GM19043 (cell line): ENCODE measurements around the gene GPSM3.
"Not testable (repeated sequence)": the region's sequence is repeated elsewhere in the genome, so short reads cannot be mapped to it uniquely, and the experiment has no call there.

Source experiments
- ATAC-seq: cut with Tn5 transposase; IDR thresholded peaks from one replicate; pipeline ENCODE4 v1.9.1; 2021; ENCODE audit warnings: low read depth; ENCODE audit not compliant: unreplicated experiment

Gene GPSM3

DNA sequence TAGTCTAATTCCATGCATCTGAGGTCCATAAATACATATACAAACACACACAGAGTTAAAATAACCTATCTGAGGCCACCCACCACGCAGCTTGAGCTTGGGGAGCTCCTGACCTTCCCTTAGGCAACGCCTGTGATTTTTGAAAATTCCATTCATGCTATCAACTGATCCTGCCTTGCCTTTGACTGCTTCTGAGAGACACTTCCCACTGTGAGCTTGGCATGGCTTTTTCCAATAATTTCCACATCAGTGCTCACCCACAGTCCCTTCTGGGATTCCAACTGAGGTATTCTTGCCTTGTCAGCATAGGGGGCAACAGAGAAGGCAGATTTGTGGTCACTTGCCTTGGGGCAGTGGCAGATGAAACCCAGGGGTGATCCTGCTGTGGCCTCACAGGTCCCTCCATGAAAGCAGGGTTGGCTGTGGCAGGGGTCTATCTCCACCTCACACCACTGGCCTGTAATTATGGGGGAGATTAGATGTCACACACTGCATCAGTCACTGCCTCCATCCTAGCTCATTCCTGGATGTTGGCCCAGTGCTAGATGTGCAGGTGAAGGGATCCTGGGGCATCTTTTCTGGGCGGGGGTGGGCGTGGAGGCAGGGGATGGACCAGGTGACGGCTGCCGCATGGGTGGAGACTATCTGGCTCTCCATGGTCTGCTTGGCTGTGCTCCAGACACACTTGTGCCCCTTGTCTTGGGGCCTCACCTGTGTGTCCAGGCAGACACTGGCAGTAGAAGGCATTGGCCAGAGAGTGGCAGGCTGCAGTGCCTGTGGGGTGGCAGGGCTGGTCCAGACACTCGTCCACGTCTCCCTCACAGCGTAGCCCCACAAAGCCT is 11.2 kb upstream of the GPSM3 start:
- ATAC-seq: no peak

DNA sequence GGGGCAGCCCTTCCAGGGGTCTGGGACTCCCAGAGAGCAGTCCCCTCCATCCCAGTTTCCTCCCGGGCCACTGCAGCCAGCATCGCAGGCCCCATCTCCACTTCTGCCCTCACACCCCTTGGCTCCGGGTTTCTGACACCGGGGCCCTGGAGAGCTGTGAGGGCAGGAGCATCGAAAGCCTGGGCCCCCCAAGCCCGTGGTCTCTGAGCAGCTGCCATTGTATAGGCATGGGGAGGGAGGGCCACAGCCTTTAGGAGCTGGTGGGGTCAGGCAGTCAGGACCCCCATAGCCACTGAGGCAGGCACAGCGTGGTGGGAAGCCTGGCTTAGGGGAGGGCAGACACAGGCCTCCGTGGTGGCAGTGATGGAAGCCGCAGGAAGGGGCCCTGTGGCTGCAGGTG is 9.7 kb upstream of the GPSM3 start:
- ATAC-seq: no peak

DNA sequence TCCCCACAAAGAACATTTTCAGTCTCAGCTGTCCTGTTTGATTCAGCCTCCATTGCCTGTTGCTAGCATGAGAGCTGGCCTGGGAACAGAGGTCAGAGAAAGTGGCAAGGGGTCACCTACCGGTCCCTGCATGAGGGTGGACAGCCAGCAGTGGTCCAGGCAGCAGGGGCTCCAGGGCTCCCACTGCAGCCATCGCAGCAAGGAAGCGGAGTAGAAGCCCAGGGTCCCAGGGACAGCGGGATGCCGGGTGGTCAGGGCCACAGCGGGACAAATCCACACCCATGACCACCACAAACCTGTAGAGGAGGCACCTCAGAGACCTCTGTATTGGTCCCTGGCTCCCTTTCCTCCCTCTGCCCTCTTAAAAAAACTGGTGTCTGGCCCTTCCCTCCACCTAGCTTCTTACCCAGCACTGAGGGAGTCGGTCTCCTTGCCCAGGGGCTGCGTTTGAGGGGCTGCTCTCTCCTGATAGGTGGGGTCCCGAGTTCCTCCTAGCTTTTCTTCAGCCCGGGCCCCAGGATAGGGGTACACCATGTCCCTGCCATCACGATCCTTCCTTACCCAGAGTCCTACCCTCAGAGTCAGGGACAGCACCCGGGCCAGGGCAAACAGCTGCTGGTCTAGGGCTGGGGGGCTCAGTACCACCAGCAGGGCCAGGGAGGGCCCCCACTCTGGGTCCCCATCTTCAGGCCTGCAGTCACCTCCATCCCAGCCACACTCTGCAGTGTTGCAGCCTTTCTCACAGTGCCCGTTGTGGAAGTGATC is 8.4 kb upstream of the GPSM3 start:
- no peak for ATAC-seq

DNA sequence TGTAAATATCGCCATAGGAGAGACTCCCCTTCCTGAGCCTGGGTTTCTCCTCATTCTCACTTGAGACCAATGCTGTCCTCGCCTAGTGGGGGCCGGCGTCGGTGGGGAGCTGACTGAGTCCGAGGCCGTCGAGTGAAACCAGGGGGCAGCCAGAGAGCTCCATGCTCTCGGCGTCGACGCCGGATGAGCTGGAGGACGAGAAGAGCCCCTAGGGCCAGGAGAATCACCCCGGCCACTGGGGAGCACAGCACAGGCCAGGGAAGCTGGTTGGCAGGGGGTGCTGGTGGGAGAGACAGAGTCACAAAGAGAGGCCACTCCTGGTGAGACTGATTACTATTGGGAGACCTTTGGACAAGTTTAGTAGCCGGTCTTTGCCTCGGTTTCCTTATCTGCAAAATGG is 6.4 kb upstream of the GPSM3 start:
- no peak for ATAC-seq

DNA sequence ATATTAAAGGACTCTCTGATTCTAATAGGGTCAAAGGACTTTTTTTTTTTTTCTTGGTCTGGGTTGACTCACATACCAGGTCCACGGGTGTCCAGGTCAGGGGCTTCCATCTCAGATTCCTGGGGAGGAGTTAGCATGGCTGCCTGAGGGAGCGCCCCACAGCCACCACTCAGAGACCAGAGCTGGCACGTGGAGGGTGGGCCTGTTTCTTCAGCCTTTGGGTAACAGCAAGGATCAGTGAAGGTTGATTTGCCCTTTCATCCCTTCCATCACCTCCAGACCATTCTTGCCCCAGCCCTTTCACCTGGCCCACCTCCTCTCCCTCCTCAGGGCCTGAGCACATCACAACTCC is 5.9 kb upstream of the GPSM3 start:
- ATAC-seq: no peak

DNA sequence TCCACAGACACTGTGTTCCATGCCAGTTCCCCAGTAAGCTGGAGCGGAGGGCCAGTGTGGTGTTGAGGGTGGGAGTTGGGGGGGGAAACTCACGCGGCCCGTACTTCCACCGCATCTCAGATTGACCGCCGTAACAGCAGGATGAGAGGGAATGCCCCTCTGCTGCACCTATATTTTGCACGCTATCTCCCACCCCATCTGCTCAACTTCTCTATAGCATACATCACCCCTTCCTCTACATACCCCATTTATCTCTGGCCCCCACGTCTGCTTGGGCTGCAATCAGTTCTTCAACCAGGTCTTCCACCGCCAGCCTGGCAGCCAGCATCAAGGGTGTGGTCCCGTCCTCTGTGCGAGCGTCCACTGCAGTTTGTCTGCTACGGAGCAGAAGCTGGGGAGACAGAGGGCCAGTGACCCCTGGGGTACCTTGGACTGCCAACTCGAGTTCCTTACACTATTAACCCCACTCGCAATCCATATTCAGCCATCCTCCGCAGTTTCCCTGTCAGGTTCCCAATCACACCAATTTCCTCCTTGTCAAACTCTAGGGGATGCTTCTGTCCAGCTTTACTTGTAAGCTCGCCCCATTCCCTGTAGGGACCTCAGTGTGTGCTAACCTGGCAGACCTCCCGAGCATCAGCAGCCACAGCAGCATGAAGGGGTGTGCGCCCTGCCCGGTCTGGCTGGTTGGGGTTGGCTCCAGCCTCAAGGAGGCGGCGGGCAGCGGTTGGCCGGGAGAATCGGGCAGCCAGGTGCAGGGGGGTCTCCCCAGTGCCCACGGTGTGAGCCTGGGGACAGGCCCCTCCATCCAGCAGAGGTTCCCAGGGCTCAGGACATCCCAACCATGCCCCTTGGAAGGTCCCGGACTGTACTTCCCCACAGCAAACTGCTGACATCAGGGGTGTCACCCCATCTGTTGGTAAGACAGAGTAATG is 4.5 kb upstream of the GPSM3 start:
- ATAC-seq: no peak

DNA sequence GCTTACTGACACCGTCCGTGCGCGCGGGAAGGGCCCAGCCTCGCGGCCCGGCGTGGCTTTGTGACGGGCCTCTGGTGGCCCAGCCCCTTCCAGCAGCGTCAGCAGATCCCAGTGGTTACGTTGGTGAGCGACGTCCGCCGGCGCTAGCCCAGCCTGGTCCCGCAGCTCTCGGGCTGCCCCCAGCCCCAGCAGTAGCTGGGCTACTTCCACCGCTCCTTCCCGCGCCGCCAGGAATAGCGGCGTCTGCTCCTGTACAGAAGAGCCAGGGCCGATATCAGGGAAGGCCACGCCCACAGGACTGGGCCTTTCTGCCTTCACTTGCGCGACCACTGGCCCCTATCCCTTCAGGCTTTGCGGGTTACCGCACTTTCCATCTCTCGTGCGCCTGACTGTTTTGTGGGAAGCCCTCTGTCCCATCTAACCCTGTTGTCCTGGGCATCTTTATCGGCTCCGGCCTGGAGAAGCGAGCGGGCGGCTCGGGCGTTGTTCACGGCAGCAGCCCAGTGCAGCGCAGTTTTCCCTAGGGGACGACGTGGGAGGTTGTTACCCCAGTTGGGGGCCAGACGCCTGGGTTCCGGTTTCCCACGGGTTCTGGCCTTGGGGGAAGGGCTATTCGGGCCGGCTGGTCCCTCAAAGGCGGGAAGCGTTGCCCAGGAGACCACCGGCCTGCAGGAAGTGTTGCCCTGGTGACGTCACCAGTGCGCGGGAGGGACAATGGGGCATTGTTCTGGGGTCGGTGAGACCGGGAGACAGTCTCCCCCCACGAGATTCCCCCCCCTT is 3.6 kb upstream of the GPSM3 start:
- ATAC-seq: peak; percentile 69

DNA sequence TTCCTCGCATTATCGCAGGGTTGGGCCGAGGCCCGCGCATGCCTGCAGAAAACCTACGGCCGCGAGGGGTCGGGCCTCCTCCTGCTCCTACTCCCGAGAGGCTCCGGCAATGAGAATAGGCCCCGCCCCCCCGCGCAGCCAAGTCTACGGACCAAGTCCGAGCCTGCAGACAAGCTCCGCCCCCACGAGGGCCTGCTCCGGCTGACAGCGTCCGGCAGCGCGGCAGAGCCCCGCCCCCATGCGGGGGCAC is 3.1 kb upstream of the GPSM3 start:
- no peak for ATAC-seq

DNA sequence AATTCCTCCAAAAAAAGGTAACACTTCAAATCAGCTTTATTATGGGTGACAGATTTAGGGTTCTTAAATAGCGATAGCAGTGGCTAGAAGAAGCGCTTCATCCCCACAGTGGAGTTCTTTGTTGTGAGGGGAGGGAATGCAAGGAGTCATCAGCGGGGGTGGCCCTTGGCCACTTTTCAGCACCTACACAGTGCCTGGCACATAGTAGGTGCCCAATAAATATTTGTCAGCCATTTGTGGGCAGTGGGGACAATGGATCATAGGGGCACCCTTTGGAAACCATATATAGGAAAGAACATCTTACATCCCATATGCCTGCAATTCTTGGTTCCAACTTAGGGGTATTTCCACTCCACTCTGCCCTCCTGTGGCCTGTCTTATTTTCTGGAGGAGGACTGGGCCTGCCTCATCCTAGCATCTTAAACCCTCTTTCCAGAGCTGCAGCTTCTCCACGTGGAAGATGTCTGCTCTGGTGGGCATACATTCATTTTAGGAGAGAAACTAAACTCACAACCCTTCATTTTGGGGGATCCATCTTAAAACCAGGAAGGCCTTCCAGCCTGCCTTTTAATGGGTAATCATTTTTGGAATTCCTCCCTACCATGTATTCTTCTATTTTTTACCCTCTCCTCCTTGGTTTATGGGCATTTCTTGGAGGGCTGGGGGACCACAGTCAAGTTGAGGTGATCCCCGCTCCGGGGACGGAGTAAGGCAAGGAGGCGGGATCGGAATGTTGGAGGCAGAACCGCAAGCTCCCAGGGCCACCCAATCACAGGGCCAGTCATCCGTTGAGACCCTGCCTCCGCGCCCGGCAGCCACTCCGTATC is 2.6 kb upstream of the GPSM3 start:
- ATAC-seq: no peak

DNA sequence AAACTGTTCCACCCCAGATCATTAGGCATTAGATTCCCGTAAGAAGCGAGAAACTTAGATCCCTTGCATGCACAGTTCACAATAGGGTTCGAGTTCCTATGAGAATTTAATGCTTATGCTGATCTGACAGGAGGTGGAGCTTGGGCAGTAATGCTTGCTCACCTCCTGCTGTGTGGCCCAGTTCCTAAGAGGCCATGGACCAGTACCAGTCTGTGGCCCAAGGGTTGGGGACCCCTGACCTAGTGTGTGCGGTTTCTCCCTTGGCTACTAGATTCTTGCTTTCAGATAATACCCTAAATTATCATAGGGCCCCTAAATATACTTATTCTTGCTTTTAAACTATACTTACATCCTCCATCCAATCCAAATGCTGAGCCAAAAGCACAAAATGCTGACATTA is 1.9 kb upstream of the GPSM3 start:
- no peak for ATAC-seq

DNA sequence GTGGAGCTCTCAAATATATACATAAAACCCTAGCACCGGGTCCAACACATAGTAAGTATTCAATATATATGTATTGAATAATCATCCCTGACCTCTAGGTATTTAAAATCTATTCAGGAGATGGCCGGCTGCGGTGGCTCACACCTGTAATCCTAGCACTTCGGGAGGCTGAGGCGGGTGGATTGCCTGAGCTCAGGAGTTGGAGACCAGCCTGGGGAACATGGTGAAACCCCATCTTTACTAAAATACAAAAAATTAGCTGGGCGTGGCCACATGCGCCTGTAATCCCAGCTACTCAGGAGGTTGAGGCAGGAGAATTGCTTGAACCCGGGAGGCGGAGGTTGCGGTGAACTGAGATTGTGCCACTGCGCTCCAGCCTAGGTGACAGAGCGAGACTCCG is 653 bp upstream of the GPSM3 start:
- not testable (repeated sequence) for ATAC-seq

DNA sequence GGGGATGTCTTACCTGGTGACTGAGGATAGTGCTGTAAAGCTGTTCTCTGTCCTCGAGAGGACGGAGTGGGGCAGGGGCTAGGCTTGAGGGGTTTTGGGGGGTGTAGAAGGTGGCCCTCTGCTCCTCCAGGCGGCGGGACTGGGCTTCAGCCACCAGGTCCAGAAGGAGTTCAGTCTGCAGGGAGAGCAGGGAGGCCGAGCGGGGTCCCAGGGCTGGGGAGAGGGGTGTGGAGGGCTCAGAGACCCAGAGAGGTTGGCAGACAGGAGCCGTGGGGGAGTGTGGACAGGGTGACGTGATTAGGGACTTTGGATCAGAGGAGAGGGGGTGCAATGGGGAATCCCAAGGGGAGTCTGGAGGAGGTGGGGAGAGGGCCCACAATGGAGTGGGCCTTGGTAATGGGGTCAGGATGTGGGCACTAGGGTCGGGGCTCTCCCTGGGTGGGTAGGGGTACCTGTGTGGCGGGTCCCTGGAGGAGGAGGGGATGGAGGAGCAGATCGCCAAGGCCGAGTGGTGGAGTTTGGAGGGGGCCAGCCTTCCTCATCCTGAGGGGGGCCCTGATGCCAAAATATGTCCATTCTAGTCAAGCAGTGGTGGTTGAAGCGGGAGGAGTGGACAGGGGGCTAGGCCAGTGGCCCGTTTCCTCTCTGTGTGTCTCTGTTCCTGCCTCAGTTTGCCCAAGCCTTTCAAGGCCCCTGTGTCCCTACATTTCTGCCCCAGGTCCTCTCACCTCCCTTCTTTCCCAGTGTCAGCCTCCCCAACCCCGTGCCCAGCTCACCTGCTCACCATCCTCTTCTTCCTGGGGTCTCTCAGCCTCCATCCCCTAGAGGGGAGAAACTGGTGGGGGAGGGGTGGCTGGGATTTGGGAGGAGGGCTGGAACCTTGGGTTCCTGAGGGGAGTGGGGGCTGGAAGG is 491 bp downstream of the GPSM3 start:
- no peak for ATAC-seq

DNA sequence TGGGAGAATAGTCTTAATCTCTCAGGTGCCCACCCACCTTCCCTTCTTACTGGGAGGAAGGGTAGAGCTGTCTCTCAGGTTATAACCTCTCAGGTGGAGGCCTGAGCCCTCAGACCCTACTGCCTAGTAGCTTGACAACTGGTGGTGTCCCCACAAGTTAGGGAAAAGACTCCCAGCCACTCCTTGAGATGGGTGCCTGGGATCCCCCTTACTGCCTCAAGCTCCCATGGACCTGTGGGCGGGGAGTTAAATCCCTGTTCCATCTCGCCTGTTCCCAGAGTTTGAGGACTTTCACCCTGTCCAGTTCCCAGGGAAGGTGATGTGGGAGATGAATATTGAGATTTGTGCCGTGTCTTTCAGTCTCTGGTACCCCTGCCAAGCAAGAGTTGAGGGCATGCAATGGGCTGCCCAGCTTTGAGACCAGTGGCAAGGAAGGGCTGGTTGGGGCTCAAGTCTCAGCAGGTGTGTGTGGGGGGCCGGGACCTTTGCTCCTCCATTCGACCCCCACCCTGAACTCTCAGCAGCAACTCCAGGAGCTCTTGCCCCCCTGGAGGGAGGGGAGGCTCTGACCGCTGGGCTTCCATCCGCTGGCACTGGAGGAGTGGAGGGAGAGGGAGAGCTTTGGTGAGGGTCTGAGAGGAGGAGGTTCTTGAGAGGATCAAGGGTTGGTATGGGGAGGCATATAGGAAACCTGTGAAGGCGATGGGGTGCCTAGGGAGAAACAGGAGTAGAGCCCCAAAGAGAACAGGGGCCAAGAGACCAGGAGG is 1.3 kb downstream of the GPSM3 start:
- ATAC-seq: no peak

DNA sequence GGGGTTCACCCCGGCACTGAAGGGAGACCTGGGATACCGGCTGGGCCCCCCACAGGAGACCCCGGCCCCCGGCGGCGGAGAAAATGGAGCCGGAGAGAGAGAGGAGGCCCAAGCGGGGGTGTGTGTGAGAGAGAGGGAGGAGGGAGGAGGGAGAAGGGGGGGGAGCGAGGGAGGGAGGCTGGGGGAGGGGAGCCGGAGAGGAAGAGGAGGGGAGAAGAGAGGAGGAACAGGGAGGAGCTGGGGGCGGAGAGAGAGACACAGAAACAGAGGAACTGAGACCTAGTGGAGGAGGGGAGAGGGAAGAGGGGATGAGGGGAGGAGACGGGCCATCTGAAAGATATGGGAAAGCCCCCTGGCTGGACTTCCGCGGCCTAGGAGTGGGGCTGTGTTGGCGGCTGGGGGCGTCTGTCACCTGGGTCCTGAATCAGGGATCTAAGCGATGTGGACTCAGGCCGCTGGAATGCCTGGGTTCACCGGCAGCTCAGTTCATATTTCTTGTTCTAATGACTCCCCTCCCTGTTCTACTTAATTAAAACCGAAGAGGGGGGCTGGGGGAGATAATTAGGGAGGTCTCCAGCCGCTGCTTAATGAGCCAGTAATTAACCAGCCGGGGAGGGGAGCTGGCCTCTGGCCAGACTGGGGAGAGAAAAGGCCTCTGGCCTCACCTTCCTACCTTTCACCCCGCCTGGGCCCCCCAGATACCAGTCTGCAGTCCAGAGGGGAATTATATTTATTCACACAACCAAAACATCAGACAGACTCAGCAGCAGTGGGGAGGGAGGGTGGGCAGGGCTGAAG is 2.2 kb downstream of the GPSM3 start, which contains the start of gene PBX2:
TSS of gene PBX2 (minus strand) at position 149 of the 798 bp plus-strand sequence. CDS start 287 bp downstream, outside the sequence.
- peak; percentile 51 for ATAC-seq

DNA sequence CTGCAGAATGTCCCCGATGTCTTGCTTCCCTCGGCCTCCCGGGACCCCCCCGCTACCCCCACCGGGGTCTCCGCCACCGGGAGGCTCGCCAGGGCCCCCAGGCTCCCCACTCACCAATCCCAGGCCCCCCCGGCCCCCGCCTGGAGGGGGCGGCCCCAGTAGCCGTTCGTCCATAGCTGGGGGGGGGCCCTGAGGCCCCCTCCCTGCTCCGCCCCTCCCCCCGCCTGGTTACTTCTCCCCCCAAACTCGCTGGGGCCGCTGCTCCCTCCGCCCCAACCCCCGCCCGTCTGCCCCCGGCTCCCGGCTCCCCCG is 2.7 kb downstream of the GPSM3 start:
- ATAC-seq: no peak

DNA sequence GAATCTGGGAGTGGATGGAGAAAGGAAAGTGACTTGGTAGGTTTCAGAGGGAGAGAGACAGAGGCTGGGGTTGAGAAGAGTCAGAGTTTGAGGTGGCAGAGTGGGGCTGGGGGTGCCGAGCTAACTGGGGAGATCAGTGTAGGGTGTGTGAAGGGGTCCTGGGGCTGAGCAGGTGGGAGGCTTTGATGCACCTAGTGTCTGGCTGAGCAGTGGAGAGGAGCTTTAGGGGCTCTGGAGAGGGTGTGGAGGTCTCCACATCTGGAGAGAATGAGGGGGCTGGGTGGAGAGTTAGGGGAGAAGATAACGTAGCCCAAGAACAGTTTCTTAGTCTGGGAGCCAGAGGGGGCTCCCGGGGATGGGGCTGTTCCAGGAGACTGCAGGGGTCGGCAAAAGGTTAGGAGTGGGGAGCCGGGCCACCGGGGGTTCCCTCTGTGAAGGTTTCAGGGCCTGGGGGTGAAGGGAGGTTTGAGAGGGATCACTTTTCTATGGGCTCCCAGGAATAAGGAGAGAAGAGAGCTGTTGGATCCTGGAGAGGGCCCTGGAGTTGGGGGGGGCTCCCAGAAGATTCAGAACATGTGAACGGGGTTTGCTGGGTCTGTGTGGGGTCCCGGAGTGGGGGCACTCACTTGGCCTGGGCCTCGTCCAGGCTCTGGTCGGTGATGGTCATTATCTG is 3.2 kb downstream of the GPSM3 start:
- no peak for ATAC-seq
